Esophagus (tissue), 2 donors: ENCODE results near the gene COL18A1. TPM values are rescaled to one million over a fixed set of nuclear protein-coding genes. Genes with fewer than 3 reads are reported as not detected.

Source experiments
- H3K27ac ChIP-seq, 2 donors: one replicate each; pipeline ENCODE4 v1.5.1; 2013; ENCODE audit warnings: low read depth in 2 of 2, mild to moderate bottlenecking in 2 of 2, inconsistent platforms in 1 of 2, low read length in 1 of 2, moderate library complexity in 1 of 2
- H3K27me3 ChIP-seq, 2 donors: one replicate each; pipeline ENCODE4 v1.6.1; 2013; ENCODE audit warnings: low read length in 2 of 2, control low read depth in 1 of 2, mild to moderate bottlenecking in 1 of 2; ENCODE audit not compliant: insufficient read depth in 2 of 2, control insufficient read depth in 1 of 2
- H3K36me3 ChIP-seq, 2 donors: one replicate each; pipeline ENCODE4 v1.6.1; 2013; ENCODE audit warnings: low read length in 1 of 2; ENCODE audit not compliant: control insufficient read depth in 2 of 2, insufficient read depth in 2 of 2
- H3K4me1 ChIP-seq, 2 donors: one replicate each; pipeline ENCODE4 v1.6.1; 2013; ENCODE audit warnings: low read length in 1 of 2; ENCODE audit not compliant: control insufficient read depth in 2 of 2, insufficient read depth in 2 of 2
- H3K4me3 ChIP-seq, 2 donors: one replicate each; pipeline ENCODE4 v1.5.1; 2013; ENCODE audit warnings: low read length in 2 of 2, mild to moderate bottlenecking in 2 of 2, low read depth in 1 of 2, moderate library complexity in 1 of 2
- H3K9me3 ChIP-seq, 2 donors: one replicate each; pipeline ENCODE4 v1.6.1; 2013; ENCODE audit warnings: mild to moderate bottlenecking in 2 of 2, low read depth in 1 of 2, low read length in 1 of 2, moderate library complexity in 1 of 2; ENCODE audit not compliant: control insufficient read depth in 2 of 2, insufficient read depth in 1 of 2
- WGBS, 2 donors: extraction: QIAGEN DNeasy Blood & Tissue Kit; methylation state at CpG; one replicate each; pipeline ENCODE4 v1.1.7; 2013; 5-methylcytosine and 5-hydroxymethylcytosine counted together
- polyA plus RNA-seq, 2 donors: library from polyadenylated mRNA; stranded (reverse); fragments of 200-250 nt; gene quantifications; one replicate each; pipeline ENCODE4 v1.2.3, GENCODE V29; 2013
- donor health status: healthy with polysubstance abuse.
- donor health status: Bipolar disorder and iron deficiency.

The COL18A1 gene
- polyA plus RNA-seq, 2 donors = 29.7 to 29.9 TPM

DNA sequence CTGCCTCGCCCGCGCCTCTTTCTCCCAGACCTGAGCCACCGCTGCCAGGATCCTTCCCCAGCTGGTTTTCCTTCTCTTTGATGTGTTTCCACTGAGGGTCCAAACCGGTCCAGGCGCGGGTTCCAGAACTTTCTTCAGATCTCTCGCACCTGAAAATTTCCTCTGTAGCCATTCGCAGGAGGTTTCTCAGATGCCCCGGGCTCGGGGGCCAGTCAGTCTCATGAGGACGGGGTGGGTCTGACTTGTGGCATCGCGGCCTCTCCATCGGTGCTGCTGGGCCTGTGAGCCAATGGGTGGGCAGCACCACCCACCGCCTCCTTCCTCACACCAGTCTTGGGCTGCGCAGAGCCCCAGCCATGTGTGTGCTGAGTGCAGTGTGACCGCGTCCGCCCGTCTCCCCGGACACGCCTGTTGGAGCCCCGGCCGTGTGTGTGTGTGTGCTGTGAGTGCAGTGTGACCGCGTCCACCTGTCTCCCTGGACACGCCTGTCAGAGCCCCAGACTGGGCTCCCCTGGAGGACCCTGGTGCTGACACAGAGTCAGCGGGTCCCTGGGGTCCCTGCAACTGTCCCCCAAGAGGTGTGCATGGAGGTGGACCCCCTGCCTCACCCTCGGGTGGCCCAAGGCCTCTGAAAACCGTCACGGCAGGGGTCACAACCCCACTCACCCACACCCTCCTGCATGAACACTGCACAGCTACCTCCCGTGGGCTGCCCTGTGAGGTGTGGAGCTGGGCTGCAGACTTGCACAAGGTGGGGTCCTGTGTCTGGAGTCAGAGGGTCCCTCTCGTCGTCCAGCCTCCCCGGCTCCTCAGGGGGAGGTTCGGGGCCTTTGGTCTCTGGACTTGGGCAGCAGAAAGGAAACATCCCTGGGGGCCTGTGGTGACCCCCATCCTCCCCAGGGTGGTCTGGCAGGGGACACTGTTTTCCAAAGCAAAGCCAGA, 20.2 kb downstream of the COL18A1 start:
- no peaks in the 10 kb centered on the region for H3K9me3 ChIP-seq
- H3K4me3 ChIP-seq = no peak overlapping the region
- no peak overlapping the region for H3K27ac ChIP-seq
- no peaks in the 10 kb centered on the region for H3K36me3 ChIP-seq
- WGBS, 2 donors = 83 to 88% methylated on average over 37 of the region's 37 CpGs
- H3K27me3 ChIP-seq = no peaks in the 10 kb centered on the region
- peaks cover 7 to 24% of the 10 kb centered on the region in 2 donors for H3K4me1 ChIP-seq

DNA sequence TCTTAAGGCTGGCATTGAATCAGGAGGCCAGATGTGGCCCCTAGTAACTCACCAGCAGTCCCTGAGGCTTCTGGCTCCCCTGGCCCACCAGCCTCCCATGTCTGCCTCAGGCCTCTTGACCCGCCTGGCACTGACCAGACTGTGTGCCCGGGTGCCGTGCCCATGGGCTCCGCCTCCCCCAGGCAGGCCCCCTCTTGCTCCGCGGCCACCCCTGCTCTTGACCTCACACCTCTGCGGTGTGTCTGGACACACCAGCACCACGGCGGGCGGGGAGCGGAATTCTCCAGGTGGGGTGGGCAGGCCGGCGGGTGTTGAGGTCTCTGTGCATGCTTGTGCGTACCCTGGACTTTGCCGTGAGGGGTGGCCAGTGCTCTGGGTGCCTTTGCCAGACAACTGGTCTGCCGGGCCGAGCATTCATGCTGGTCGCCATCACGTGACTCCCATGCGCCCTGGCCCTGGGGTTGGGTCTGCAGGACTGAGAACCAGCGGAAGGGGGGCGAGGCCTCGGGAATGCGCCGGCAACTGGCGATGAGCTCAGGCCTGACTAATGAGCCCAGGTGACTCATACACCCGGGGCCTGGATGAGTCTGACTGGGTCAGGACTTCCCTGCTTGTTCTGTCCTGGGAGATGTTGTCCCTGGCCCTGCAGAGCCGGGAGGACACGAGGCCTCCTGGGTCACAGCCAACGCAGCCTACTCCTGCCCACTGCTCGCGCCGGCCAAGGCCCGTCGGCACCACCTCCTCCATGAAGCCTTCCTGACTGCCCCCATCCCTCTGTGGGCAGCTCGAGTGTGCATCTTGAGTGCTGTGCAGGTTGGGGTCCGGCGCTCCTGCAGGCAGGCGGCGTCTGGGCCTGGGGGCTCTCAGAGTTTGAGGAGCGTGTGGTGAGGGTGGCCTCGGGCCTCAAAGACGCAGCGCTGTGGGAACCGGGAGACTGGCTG, 22.6 kb downstream of the COL18A1 start:
- H3K4me3 ChIP-seq = no peak overlapping the region
- H3K9me3 ChIP-seq = no peaks in the 10 kb centered on the region
- WGBS, 2 donors = 56 to 61% methylated on average over 45 of the region's 45 CpGs
- H3K27me3 ChIP-seq = no peaks in the 10 kb centered on the region
- peaks cover 3 to 15% of the 10 kb centered on the region in 2 donors for H3K4me1 ChIP-seq
- H3K36me3 ChIP-seq = no peaks in the 10 kb centered on the region
- peak overlapping the region in 1 of 2 donors; percentile 34 for H3K27ac ChIP-seq

DNA sequence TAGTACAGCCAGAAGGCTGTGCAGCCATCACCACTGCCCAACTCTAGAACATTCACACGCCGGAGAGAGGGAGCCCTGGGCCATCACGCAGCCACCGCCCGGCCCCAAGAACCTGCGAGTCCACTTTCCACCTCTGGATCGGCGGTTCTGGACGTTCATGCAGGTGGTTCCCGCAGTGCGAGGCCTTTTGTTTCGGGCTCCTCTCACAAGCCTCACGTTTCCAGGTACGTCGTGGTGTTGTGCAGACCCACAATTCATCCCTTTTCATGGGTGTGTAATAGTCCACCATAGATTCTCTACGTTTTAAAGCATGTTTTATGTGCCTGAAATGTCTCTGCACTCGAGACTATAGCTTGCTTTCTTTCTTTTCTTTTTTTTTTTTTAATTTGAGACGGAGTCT, 23.6 kb downstream of the COL18A1 start:
- WGBS, 2 donors = 90 to 94% methylated on average over 18 of the region's 18 CpGs
- Histone ChIP-seq H3K27ac (no peak overlapping the region), H3K27me3 (no peaks in the 10 kb centered on the region), H3K36me3 (no peaks in the 10 kb centered on the region), H3K9me3 (no peaks in the 10 kb centered on the region), H3K4me1 (peaks cover 4 to 15% of the 10 kb centered on the region in 2 donors), H3K4me3 (no peak overlapping the region)

DNA sequence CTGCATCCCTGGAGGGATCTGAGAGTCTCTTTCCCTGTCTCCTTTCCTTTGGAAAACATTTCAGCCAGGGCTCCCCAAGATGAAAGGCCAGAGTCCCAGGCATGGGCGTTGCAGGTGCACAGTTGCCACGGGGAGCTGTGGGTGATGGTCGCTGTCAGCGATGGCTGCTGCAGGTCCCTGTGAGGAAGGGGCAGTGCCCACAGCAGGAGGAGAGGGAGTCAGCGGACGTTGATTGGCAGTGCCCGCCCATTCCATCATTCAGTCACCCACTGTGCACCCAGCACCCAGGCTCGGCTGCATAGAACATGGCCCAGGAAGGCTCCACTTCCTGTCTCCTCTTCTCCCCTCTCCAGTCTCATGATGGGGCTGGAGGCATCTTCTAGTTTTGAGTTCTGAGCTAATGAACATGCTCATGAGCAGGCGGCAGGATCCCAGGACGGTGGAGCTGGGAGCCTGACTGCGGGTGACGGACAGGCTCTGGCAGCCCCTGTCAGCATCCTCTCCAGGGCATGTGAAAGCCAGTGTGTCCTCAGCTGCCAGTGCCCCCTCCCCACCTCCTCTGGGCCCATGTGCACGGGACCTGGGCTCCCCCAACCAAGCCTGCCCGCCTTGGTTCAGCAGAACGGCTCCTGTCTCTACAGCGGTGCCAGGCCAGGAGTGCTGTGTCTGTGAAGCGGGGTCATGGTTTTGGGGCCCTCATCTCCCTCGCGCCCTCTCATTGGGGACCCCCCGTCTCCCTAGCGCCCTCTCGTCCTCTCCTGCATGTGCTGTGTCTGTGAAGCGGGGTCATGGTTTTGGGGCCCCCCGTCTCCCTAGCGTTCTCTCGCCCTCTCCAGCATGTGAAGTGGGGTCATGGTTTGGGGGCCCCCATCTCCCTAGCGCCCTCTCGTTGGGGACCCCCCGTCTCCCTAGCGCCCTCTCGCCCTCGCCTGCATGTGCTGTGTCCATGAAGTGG, 24.5 kb downstream of the COL18A1 start:
- no peaks in the 10 kb centered on the region for H3K9me3 ChIP-seq
- no peaks in the 10 kb centered on the region for H3K36me3 ChIP-seq
- peaks cover 4 to 15% of the 10 kb centered on the region in 2 donors for H3K4me1 ChIP-seq
- 90 to 96% methylated on average over 32 of the region's 32 CpGs for WGBS, 2 donors
- H3K4me3 ChIP-seq = no peak overlapping the region
- no peak overlapping the region for H3K27ac ChIP-seq
- H3K27me3 ChIP-seq = no peaks in the 10 kb centered on the region

DNA sequence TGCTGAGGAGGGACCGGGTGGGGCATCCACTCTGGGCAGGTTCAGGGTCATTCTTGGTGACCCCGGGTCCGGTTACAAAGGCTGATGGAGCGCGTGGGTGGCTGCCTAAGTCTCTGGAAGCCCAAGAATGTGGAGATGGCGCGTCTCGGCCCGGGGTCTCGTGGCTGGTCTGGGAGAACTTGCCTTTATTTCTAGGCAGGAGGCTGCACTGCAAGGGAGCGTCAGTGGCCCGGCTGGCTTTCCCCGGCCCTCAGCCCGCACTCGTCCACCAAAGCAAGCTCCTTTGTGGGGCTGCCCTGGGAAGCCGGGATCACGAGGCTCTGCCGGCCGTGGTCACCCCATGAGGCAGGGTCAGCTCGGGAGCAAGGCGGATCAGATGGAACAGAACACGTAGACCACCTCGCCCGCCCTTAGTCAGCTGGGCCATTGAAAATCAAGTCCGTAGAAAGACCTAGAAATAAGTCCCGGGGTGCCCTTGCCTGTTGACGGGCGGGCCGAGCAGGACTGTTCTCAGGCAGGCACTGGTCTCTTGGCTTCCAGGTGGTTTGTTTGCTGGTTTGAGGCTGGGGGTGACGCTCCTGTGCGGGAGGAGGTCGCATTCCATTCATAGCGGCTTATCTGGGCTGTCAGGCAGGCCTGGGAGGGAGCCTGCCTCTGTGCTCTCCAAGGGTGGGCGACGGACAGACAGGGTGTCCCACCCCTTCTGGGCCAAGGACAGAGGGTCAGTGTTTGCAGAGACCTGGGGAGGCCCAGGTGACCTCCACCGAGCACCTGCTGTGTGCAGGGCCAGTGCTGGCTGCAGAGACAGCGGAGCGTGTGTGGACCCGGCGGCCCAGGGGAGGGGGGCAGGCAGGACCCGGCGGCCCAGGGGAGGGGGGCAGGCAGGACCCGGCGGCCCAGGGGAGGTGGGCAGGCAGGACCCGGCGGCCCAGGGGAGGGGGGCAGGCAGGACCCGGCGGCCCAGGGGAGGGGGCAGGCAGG, 25.8 kb downstream of the COL18A1 start:
- Histone ChIP-seq H3K9me3 (no peaks in the 10 kb centered on the region), H3K27me3 (no peaks in the 10 kb centered on the region), H3K4me3 (no peak overlapping the region), H3K27ac (no peak overlapping the region), H3K36me3 (no peaks in the 10 kb centered on the region), H3K4me1 (peaks cover 5 to 15% of the 10 kb centered on the region in 2 donors)
- 65 to 83% methylated on average over 43 to 48 of the region's 48 CpGs for WGBS, 2 donors

DNA sequence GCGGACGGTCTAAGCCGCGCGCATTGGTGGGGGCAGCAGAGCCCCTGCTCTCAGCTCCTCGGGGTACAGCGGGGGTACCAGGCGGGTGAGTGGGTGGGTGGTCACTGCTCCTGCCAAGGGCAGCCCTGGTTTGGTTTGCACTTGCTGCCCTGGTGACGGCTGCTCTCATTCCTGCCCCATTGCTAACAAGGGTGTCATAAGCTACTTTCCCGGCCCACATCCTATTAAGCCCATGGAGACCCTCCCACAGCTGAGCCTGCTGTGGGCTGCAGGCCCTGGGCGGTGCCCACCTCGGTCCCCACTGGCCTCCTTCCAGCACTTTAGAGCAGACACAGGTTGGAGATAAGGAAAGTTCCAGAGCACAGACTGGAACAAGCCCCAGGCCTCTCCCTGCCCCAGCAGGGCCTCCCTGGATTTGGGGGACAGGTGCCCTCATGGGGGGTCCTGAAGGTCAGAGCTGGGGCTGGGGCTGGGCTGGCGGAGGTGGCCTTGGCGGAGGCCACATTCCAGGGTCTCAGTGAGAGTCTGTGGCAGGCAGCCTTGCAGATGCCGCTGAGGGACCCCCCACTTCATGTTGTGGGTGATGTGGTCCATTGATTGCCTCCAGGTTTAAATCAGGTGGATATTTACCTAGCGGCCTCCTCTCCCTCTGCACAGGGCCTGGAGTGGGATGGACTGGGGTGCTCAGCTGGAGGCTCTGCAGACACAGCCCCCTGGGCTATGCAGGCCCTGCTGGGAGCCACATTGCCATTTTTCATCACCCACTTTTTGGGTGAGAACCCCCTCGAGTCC, 27.0 kb downstream of the COL18A1 start:
- Histone ChIP-seq H3K27me3 (no peaks in the 10 kb centered on the region), H3K27ac (peak overlapping the region; percentile 32 to 54), H3K36me3 (no peaks in the 10 kb centered on the region), H3K4me1 (peaks cover 5 to 17% of the 10 kb centered on the region in 2 donors), H3K4me3 (no peak overlapping the region), H3K9me3 (no peaks in the 10 kb centered on the region)
- WGBS, 2 donors = 76 to 78% methylated on average over 14 to 17 of the region's 17 CpGs

DNA sequence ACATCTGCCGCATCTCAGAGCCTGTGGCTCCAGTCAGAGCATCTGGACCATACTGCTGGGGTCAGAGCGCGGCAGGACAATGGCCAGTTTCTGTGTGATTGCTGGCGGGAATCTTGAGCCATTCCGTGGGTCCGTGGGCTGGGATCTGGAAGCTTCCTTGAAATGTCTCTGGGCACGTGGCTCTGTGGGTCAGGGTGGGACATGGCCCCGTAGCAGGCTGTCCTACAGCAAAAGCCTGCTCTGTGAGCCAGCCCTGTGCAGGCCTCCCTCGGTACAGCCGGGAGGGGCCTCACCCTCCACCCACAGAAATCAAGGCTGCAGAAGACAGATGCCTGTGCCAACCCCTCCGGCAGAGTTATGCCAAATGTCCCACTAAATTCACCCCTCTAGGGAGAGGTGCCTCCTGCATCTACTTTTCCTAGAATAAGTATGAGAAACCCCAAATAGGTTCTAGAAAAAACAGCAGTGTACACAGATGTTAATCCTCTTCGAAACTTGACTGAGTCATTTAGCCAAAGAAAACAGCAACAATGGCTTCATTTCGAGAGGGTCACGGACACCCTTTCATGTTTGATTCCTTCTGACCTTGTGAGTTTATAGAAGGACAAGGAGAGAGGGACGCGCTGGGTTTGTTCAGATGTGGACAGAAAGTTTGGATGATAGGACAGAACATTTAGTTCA, 27.8 kb downstream of the COL18A1 start:
- WGBS, 2 donors = 36 to 51% methylated on average over 16 of the region's 16 CpGs
- peak overlapping the region; percentile 34 to 54 for H3K27ac ChIP-seq
- H3K4me1 ChIP-seq = peaks cover 5 to 12% of the 10 kb centered on the region in 2 donors

More for the DNA sequence above, 27.8 kb downstream of the COL18A1 start:
- Histone ChIP-seq H3K9me3 (peaks cover 0 to 3% of the 10 kb centered on the region in 2 donors), H3K27me3 (no peaks in the 10 kb centered on the region), H3K36me3 (no peaks in the 10 kb centered on the region), H3K4me3 (no peak overlapping the region)
